Measurements from ENCODE around the gene TMEM202.
"Not testable (repeated sequence)": the region's sequence is repeated elsewhere in the genome, so short reads cannot be mapped to it uniquely, and the experiment has no call there.

Gene TMEM202

DNA sequence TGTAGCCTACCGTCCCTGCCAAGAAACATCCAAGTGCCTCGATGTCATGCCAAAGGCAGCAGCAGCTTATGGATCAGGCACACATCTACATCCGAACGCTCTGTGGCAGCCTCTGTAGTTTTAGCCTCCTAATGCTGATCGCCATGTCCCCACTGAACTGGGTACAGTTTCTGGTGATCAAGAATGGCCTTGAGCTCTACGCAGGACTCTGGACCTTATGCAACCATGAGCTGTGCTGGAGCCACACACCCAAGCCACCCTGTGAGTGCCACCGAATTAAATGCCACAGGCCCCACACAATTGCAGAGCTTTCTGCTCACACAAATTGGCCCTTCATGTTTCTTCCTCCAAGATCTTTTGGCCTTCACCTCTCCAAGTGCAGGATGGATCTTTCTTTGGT, 543 bp downstream of the TMEM202 start:
- no peak for DNase-seq (ENCODE audit: low read depth in 1 of 2, low spot score in 1 of 2)

DNA sequence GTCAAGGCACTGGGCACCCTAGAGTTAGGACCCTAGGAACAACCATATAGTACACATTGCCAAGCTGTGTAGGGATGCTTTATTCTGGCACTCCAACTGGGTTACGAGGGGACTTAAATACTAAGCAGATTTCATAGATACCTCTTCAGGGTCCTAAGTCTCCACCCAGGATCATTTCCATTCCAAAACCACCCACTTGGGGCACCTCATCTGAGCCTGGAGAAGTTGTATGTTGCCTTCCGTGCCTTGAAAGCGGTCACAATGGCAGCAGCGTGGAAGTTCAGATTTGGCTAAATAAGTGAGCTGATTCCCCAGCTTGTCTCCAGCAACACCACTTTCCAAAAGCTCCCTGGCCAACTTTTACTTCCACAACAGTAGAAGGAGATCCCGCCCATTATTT, 4.6 kb downstream of the TMEM202 start:
- no peak for DNase-seq (ENCODE audit: low read depth in 1 of 2, low spot score in 1 of 2)

DNA sequence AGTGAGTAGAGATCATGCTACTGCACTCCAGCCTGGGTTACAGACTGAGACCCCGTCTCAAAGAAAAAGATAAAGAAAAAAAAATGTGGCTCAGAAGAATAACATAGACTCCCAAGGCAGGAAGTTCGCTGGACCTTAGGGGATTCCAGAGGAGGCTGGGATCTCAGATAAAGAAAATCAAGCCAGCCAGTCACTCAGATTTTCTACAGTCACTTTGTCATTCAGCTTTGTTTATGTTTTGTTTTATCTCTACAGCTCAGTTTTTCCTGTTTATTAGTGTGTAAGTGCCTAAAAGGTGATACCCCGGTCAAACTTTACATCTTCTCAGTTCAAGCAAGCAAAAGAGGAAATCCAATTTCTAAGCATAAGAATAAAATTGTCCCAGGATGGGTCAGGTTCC, 6.3 kb downstream of the TMEM202 start:
- no peak for DNase-seq (ENCODE audit: low read depth in 1 of 2, low spot score in 1 of 2)

DNA sequence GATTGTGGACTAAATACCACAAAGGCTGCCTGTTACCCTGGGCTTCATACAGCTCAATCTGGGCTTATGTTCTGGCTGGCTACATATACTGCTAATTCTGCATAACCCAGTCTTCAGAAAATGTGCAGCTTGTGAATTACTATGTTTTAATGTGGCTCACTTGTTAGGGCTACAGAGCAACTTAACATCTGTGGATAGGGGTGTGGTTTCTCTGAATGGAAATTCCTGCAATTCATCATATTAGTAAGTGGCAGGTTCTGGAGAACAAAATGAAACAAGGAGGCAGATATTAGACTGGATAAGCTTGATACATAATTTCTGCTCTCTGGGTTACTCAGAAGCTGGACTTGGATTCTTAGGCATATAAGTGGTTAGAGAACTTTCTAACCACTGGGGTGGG, 6.7 kb downstream of the TMEM202 start:
- no peak for DNase-seq (ENCODE audit: low read depth in 1 of 2, low spot score in 1 of 2)

DNA sequence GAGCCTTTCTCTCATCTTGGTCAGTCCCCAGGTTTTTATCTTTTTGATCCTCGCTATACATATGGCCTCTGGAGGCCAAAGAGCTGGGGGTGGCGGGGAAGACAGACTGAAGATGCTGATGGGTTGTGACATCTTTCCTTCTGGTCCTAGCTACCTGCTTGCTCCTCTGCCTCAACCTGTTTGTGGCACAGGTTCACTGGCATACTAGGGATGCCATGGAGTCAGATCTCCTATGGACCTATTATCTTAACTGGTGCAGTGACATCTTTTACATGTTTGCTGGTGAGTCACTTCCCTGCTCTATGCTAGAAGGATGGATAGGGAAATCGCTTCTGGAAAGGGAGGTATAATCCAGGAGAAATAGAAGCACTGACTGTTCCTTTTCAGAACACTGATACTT, 8.8 kb downstream of the TMEM202 start:
- DNase-seq (ENCODE audit: low read depth in 1 of 2, low spot score in 1 of 2): no peak

DNA sequence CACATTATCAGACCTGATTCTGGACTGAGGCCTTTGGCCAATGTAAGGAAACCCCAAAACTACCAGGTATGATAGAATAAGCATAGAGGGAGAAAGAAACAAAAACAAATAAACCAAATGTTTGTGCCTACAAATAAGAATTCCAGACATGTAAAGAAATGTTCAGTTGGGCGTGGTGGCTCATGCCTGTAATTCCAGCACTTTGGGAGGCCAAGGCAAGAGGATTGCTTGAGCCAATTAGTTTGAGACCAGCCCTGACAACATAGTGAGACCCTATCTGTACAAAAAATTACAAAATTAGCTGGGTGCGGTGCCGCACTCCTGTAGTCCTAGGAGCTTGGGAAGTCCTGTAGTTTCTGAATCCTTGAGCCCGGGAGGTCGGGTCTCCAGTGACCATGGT, 13.0 kb downstream of the TMEM202 start:
- DNase-seq (ENCODE audit: low read depth in 1 of 2, low spot score in 1 of 2): no peak

DNA sequence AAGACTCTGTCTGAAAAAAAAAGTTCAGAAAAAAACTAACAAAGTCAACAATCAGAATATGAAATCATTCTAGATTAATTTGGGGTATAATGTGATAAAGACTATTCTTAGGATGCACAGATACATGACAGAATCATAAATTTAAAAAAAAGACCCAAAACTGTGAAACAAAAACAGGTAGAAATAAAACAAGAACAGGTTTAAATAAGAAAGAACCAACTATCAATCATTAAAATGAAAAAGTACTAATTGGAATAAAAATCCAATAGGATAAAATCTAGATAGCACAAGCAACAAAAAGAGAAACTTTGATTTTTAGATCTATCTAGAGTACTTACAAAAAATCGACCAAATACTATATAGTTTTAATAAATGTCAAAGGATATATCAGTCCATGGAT, 13.4 kb downstream of the TMEM202 start:
- no peak for DNase-seq (ENCODE audit: low read depth in 1 of 2, low spot score in 1 of 2)

DNA sequence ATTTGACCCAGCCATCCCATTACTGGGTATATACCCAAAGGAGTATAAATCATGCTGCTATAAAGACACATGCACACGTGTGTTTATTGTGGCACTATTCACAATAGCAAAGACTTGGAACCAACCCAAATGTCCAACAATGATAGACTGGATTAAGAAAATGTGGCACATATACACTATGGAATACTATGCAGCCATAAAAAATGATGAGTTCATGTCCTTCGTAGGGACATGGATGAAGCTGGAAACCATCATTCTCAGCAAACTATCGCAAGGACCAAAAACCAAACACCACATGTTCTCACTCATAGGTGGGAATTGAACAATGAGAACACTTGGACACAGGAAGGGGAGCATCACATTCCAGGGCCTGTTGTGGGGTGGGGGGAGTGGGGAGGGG, 15.2 kb downstream of the TMEM202 start:
- DNase-seq (ENCODE audit: low read depth in 1 of 2, low spot score in 1 of 2): not testable (repeated sequence)

DNA sequence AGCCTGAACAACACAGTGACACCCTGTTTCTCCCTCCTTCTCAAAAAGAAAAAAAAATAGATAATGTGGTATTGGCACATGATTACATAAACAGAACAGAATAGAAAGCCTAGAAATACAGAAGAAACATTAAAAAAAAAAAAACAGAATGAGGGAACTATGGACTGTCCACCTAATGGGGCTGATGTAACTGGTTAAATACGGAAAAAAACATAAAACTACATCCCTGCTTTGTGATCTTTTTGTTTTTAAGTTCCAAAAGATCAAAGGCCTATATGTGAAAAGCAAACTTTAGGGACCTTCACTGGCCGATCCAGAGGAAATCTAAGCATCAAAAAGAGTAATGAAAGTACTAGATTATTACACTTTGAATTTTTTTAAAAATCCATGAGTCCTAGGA, 17.2 kb downstream of the TMEM202 start:
- DNase-seq (ENCODE audit: low read depth in 1 of 2, low spot score in 1 of 2): no peak

DNA sequence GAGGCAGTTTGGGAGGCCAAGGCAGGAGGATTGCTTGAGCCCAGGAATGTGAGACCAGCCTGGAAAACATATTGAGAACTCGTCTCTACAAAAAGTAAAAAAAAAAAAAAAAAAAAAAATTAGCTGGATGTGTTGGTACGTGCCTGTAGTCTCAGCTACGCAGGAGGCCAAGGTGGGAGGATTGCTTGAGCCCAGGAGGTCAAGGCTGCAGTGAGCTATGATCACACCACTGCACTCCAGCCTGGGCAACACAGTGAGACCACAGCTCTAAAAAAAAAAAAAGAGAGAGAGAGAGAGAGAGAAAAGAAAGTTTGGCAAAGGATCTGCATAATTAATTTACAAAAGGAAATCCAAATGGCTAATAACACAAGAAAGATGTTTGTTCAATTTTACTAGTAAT, 21.7 kb downstream of the TMEM202 start:
- DNase-seq (ENCODE audit: low read depth in 1 of 2, low spot score in 1 of 2): not testable (repeated sequence)

DNA sequence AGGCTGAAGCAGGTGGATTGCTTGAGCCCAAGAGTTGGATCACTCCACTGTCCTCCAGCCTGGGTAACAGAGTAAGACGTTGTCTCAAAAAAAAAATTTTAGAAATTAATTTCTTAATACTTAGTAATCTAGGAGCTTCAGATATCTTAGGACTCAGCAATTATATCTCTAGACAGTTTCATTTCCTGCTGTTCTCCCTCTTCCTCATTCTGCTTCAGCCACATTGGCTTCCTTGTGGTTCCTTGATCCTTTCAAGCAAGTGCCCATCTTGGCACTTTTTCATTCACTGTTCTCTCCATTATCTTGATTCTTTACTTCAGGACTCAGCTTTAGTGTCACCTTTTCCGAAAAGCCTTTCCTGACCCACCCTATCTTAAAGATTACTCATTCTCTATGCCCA, 22.5 kb downstream of the TMEM202 start:
- DNase-seq (ENCODE audit: low read depth in 1 of 2, low spot score in 1 of 2): no peak

DNA sequence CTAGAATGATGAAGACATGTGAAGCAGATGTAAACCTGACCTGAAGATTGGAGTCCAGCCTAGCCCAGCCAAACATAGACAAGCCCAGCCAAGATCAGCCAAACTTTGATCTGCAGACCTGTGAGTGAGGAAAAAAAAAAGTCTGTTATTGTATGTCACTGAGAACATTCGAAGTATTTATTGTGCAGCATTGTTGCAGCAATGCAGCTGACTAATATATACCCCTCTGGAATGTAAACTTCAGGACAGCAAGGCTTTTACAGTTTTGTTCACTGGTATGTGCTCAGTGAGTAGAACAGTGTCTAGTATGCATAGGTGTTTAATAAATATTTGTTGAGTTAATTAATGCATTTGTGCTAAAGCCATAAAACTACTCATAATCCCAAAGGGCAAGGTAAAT, 23.4 kb downstream of the TMEM202 start:
- no peak for DNase-seq (ENCODE audit: low read depth in 1 of 2, low spot score in 1 of 2)

DNA sequence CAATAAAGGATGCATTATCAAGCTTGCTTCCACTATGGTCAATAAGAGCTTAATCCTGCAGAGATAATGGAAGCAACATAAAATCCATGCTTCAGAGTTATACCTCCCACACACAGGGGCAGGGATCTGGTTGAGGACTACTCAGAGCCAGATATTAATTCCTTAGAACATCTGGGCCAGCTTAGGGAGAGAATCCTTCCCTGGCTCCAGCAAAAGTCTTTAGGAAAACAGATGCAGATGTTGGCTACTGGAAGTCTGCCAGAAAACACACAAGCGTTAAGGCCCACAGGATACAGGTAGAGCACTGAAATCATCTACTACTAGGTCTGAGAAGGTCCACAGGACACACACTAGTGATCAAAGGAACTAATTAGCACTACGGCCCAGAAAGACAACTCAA, 25.2 kb downstream of the TMEM202 start:
- no peak for DNase-seq (ENCODE audit: low read depth in 1 of 2, low spot score in 1 of 2)

DNA sequence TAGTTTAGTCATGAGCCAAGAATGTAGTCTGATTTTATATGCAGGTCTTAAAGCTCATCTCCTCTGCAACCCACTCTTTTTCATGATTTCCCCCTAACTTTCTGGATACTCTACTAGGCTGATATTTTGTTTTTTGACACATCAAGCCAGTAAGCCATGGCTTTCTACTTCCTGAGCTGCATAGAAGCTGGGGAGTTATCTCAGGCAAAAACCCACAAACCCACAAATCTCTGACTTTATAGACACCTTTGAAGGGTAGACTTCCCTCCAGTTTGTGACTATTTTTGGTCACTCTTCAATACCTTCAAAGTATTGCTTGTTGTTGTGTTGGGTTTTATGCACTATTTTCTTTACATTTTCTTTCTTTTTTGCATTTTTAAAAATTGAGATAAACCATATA, 28.6 kb downstream of the TMEM202 start:
- DNase-seq (ENCODE audit: low read depth in 1 of 2, low spot score in 1 of 2): no peak

DNA sequence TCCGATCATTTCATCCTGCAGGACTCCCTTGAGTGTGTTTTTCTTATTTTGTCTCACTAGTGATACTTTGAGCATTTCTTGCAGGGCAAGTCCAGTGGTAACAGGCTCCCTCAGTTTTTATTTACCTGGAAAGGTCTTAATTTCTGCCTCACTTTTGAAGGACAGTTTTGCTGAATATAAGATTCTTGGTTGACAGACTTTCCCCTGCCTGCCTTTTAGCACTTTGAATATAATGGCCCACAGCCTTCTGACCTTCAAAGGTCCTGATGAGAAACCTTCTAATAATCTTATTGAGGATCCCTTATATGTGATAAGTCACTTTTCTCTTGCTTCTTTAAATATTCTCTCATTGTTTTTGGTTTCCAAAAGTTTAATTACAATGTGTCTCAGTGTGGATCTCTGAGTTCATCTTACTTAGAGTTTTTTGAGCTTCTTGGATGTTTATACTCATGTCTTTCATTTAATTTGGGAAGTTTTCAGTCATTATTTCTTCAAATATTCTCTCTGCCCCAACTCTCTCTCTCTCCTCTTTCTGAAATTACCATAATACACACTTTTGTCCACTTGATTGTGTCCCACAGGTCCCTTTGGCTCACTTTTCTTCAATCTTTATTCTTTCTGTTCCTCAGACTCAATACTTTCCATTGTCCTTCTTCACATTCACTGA, 39.7 kb downstream of the TMEM202 start:
- no peak for DNase-seq (ENCODE audit: low read depth in 1 of 2, low spot score in 1 of 2)

DNA sequence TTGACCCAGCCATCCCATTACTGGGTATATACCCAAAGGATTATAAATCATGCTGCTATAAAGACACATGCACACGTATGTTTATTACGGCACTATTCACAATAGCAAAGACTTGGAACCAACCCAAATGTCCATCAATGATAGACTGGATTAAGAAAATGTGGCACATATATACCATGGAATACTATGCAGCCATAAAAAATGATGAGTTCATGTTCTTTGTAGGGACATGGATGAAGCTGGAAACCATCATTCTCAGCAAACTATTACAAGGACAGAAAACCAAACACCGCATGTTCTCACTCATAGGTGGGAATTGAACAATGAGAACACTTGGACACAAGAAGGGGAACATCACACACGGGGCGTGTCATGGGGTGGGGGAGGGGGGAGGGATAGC, 44.7 kb downstream of the TMEM202 start:
- not testable (repeated sequence) for DNase-seq (ENCODE audit: low read depth in 1 of 2, low spot score in 1 of 2)

DNA sequence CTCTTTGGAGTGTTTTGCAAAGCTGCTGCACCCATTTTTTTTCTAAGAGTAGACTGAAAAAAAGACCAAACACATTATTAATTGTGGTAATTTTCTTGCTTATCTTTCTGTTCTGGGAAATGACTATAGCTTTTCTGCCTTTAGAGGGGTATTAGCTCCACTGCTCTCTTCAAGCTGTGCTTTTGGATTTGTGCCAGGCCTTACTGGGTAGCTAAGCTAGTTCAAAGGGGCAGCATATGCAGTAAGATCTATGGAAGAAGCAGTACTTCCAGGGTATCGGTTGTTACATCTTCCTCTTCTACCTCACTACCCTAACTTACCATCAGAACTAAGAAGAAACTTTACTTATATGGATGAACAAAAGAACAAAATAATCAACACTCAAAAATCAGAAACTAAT, 47.3 kb downstream of the TMEM202 start:
- DNase-seq (ENCODE audit: low read depth in 1 of 2, low spot score in 1 of 2): no peak

DNA sequence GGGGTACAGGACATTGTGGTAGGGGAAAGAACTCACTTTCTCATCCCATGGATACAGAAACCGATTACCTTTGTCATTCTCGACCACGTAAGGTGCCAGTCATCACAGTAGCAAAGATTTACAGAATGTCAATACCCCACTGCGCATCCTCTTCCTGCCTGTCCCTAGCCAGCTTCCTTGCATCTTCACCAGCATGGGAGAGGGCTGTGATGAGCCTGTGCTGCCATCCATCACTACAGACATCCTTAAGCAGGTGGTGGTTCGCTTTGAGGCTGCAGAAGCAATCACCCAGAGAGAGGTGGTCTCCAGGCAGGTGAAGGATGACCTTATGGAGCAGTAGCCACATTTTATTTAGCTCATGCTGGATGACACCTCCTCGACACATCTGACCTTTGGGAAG, 52.7 kb downstream of the TMEM202 start:
- DNase-seq (ENCODE audit: low read depth in 1 of 2, low spot score in 1 of 2): no peak

DNA sequence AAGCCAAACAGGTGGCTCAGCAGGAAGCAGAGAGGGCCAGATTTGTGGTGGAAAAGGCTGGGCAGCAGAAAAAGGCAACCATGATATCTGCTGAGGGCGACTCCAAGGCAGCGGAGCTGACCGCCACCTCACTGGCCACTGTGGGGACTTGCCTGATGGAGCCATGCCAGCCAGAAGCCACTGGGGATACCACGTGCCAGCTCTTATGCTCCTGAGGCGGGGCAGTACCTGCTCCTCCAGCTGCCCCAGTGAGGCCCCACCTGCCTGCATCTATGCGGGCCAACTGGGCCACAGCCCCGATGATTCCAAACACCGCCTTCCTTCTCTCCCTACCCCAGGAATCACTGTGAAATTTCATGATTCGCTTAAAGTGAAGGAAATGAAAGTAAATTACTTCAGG, 53.1 kb downstream of the TMEM202 start:
- DNase-seq (ENCODE audit: low read depth in 1 of 2, low spot score in 1 of 2): no peak

DNA sequence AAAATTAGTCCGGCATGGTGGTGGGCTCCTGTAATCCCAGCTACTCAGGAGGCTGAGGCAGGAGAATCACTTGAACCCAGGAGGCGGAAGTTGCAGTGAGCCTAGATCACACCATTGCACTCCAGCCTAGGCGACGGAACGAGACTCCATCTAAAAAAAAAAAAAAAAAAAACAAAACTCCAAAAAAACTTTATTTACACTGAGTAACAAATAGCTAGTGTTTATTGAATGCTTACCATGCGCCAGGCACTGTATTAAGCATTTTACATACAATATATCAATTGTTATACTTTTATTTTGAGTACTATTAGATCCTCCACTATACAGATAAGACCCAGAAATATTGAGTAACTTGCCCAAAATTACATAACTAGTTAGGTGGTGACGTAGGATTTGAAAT, 58.6 kb downstream of the TMEM202 start:
- DNase-seq (ENCODE audit: low read depth in 1 of 2, low spot score in 1 of 2): no peak
